HEK293 (cell line): Measurements from ENCODE around the gene PPP1R27.
A peak's percentile ranks its signal among the peaks of the same experiment; 100 is the strongest.

Source experiments
- EGR2 ChIP-seq: fragments of 450-650 bp; formaldehyde crosslinking; IDR thresholded peaks from 2 replicates; pipeline ENCODE4 v1.5.1; 2016; ENCODE audit warnings: low read depth, missing biosample characterization, missing genetic modification characterization
- GLIS2 ChIP-seq: fragments of 450-650 bp; formaldehyde crosslinking; IDR thresholded peaks from 2 replicates; pipeline ENCODE4 v1.5.1; 2016; ENCODE audit warnings: missing biosample characterization, missing genetic modification characterization
- KLF8 ChIP-seq: fragments of 450-650 bp; formaldehyde crosslinking; IDR thresholded peaks from 2 replicates; pipeline ENCODE4 v1.5.1; 2016; ENCODE audit warnings: missing biosample characterization, missing genetic modification characterization
- KLF9 ChIP-seq: fragments of 450-650 bp; formaldehyde crosslinking; IDR thresholded peaks from 2 replicates; pipeline ENCODE4 v1.5.1; 2016; ENCODE audit warnings: missing biosample characterization, missing genetic modification characterization, low read depth
- WT1 ChIP-seq: fragments of 450-650 bp; formaldehyde crosslinking; IDR thresholded peaks from 2 replicates; pipeline ENCODE4 v1.5.1; 2016; ENCODE audit warnings: missing biosample characterization, missing genetic modification characterization
- ZFHX2 ChIP-seq: fragments of 450-650 bp; formaldehyde crosslinking; conservative IDR thresholded peaks from 2 replicates; pipeline ENCODE4 v1.5.1; 2016; ENCODE audit warnings: missing biosample characterization, missing genetic modification characterization
- ZFP41 ChIP-seq: fragments of 450-650 bp; formaldehyde crosslinking; IDR thresholded peaks from 2 replicates; pipeline ENCODE4 v1.5.1; 2016; ENCODE audit warnings: missing biosample characterization, missing genetic modification characterization, borderline replicate concordance
- ZNF114 ChIP-seq: fragments of 450-650 bp; formaldehyde crosslinking; IDR thresholded peaks from 2 replicates; pipeline ENCODE4 v1.5.0; 2017; ENCODE audit warnings: missing biosample characterization, missing genetic modification characterization
- ZNF169 ChIP-seq: fragments of 450-650 bp; formaldehyde crosslinking; IDR thresholded peaks from 2 replicates; pipeline ENCODE4 v1.5.1; 2016; ENCODE audit warnings: missing biosample characterization, missing genetic modification characterization
- ZNF184 ChIP-seq: fragments of 450-650 bp; IDR thresholded peaks from 2 replicates; pipeline ENCODE4 v1.5.1; 2018; ENCODE audit warnings: missing biosample characterization, mild to moderate bottlenecking, missing genetic modification characterization
- ZNF2 ChIP-seq: fragments of 450-650 bp; formaldehyde crosslinking; IDR thresholded peaks from 2 replicates; pipeline ENCODE4 v1.5.1; 2016; ENCODE audit warnings: missing biosample characterization, missing genetic modification characterization
- ZNF214 ChIP-seq: fragments of 450-650 bp; formaldehyde crosslinking; IDR thresholded peaks from 2 replicates; pipeline ENCODE4 v1.5.1; 2017; ENCODE audit warnings: missing biosample characterization, mild to moderate bottlenecking, missing genetic modification characterization, borderline replicate concordance
- ZNF433 ChIP-seq: fragments of 450-650 bp; formaldehyde crosslinking; IDR thresholded peaks from 2 replicates; pipeline ENCODE4 v1.5.1; 2016; ENCODE audit warnings: missing biosample characterization, missing genetic modification characterization, low read depth
- ZNF585B ChIP-seq: fragments of 450-650 bp; formaldehyde crosslinking; IDR thresholded peaks from 2 replicates; pipeline ENCODE4 v1.5.1; 2016; ENCODE audit warnings: missing biosample characterization, missing genetic modification characterization
- ZNF621 ChIP-seq: fragments of 450-650 bp; formaldehyde crosslinking; IDR thresholded peaks from 2 replicates; pipeline ENCODE4 v1.5.1; 2017; ENCODE audit warnings: missing biosample characterization, missing genetic modification characterization
- ZNF629 ChIP-seq: fragments of 450-650 bp; formaldehyde crosslinking; IDR thresholded peaks from 2 replicates; pipeline ENCODE4 v1.5.1; 2017; ENCODE audit warnings: missing biosample characterization, missing genetic modification characterization
- ZNF664 ChIP-seq: fragments of 450-650 bp; formaldehyde crosslinking; IDR thresholded peaks from 2 replicates; pipeline ENCODE4 v1.5.1; 2016; ENCODE audit warnings: missing biosample characterization, missing genetic modification characterization
- ZSCAN30 ChIP-seq: fragments of 450-650 bp; IDR thresholded peaks from 2 replicates; pipeline ENCODE4 v1.5.1; 2018; ENCODE audit warnings: missing biosample characterization, mild to moderate bottlenecking, missing genetic modification characterization, moderate library complexity
- TF ChIP-seq, protein P1 (sequence below): fragments of 450-650 bp; formaldehyde crosslinking; IDR thresholded peaks from 2 replicates; pipeline ENCODE4 v1.5.1; 2016; ENCODE audit warnings: missing biosample characterization, missing genetic modification characterization
- TF ChIP-seq, protein P2 (sequence below): fragments of 450-650 bp; formaldehyde crosslinking; optimal IDR thresholded peaks from 2 replicates; pipeline ENCODE3; 2016; ENCODE audit warnings: missing biosample characterization, mild to moderate bottlenecking, missing genetic modification characterization
- TF ChIP-seq, protein P3 (sequence below): fragments of 450-650 bp; formaldehyde crosslinking; IDR thresholded peaks from 2 replicates; pipeline ENCODE4 v1.5.1; 2016; ENCODE audit warnings: missing biosample characterization, missing genetic modification characterization, borderline replicate concordance

PPP1R27 gene

DNA sequence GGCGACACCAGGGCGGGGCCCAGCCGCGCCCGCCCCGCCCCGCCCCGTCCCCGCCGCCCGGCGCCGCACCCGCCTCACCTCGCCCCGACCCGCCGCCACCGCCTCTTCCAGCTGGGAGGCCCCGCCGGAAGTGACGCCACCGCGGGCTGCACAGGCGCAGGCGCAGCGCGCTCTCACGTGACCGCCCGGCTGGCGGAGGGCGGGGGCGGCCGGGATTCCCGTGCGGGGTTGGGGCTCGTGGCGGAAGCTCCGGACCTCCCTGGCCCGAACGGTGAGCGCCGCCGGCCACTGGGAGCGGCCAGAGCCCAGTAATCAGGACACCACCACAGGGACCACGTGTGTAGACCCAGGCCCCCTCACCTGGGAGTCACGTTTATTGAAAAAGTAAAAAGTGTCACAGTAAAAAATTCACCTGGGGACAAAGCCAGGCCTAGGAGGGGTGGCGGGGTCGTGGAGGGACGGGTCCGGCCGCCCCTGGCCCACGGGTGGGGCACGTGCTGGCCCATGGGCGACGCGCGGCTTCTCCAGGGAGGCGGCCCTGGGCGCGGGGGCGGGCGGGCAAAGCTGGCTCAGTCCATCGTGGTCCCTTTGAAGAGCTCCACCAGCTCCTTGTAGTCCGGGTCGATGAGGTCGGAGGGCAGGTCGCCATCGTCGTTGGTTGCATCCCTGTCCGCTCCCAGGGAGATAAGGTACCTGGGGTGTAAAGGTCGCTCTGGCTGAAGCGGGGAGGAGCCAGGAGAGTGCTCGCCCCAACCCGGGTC lies 1.5 kb downstream of the PPP1R27 start, which contains the start of gene MCRIP1 (continued):
- TF ChIP-seq, protein P1, sequence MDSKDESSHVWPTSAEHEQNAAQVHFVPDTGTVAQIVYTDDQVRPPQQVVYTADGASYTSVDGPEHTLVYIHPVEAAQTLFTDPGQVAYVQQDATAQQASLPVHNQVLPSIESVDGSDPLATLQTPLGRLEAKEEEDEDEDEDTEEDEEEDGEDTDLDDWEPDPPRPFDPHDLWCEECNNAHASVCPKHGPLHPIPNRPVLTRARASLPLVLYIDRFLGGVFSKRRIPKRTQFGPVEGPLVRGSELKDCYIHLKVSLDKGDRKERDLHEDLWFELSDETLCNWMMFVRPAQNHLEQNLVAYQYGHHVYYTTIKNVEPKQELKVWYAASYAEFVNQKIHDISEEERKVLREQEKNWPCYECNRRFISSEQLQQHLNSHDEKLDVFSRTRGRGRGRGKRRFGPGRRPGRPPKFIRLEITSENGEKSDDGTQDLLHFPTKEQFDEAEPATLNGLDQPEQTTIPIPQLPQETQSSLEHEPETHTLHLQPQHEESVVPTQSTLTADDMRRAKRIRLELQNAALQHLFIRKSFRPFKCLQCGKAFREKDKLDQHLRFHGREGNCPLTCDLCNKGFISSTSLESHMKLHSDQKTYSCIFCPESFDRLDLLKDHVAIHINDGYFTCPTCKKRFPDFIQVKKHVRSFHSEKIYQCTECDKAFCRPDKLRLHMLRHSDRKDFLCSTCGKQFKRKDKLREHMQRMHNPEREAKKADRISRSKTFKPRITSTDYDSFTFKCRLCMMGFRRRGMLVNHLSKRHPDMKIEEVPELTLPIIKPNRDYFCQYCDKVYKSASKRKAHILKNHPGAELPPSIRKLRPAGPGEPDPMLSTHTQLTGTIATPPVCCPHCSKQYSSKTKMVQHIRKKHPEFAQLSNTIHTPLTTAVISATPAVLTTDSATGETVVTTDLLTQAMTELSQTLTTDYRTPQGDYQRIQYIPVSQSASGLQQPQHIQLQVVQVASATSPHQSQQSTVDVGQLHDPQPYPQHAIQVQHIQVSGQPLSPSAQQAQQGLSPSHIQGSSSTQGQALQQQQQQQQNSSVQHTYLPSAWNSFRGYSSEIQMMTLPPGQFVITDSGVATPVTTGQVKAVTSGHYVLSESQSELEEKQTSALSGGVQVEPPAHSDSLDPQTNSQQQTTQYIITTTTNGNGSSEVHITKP (tag by site-specific recombination): no peak
- TF ChIP-seq ZNF433 (tag by site-specific recombination) (no peak), ZNF169 (no peak), ZNF621 (no peak), EGR2 (peak; percentile 64), ZNF664 (tag by site-specific recombination) (no peak), ZSCAN30 (peak; percentile 49; the same call in 1 of the 2 replicates), WT1 (tag by site-specific recombination) (no peak), ZNF585B (tag by site-specific recombination) (no peak), ZFP41 (no peak), ZNF184 (no peak), ZNF114 (tag by site-specific recombination) (no peak), KLF8 (peak; percentile 73; the same call in 1 of the 2 replicates), ZNF2 (no peak), ZNF214 (no peak), GLIS2 (peak; percentile 42; the same call in 1 of the 2 replicates), ZNF629 (tag by site-specific recombination) (peak; percentile 11; the same call in 1 of the 2 replicates), ZFHX2 (tag by site-specific recombination) (peak; percentile 78), KLF9 (peak; percentile 19; the same call in 1 of the 2 replicates)
- TF ChIP-seq, protein P2, sequence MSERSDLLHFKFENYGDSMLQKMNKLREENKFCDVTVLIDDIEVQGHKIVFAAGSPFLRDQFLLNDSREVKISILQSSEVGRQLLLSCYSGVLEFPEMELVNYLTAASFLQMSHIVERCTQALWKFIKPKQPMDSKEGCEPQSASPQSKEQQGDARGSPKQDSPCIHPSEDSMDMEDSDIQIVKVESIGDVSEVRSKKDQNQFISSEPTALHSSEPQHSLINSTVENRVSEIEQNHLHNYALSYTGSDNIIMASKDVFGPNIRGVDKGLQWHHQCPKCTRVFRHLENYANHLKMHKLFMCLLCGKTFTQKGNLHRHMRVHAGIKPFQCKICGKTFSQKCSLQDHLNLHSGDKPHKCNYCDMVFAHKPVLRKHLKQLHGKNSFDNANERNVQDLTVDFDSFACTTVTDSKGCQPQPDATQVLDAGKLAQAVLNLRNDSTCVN (tag by site-specific recombination): peak; percentile 57
- TF ChIP-seq, protein P3, sequence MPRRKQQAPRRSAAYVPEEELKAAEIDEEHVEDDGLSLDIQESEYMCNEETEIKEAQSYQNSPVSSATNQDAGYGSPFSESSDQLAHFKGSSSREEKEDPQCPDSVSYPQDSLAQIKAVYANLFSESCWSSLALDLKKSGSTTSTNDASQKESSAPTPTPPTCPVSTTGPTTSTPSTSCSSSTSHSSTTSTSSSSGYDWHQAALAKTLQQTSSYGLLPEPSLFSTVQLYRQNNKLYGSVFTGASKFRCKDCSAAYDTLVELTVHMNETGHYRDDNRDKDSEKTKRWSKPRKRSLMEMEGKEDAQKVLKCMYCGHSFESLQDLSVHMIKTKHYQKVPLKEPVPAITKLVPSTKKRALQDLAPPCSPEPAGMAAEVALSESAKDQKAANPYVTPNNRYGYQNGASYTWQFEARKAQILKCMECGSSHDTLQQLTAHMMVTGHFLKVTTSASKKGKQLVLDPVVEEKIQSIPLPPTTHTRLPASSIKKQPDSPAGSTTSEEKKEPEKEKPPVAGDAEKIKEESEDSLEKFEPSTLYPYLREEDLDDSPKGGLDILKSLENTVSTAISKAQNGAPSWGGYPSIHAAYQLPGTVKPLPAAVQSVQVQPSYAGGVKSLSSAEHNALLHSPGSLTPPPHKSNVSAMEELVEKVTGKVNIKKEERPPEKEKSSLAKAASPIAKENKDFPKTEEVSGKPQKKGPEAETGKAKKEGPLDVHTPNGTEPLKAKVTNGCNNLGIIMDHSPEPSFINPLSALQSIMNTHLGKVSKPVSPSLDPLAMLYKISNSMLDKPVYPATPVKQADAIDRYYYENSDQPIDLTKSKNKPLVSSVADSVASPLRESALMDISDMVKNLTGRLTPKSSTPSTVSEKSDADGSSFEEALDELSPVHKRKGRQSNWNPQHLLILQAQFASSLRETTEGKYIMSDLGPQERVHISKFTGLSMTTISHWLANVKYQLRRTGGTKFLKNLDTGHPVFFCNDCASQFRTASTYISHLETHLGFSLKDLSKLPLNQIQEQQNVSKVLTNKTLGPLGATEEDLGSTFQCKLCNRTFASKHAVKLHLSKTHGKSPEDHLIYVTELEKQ: no peak
